Neural cell (in vitro differentiated cells): ENCODE results near the gene TBC1D8. TPM values are rescaled to one million over a fixed set of nuclear protein-coding genes. Genes with fewer than 3 reads are reported as not detected.

Experiments used
- H2AFZ ChIP-seq: fragments of 200-600, 300-800 bp; sonication (generic), shearing (Covaris generic); 2 replicates; pipeline ENCODE4 v1.6.0; 2014; ENCODE audit warnings: low read depth, mild to moderate bottlenecking, antibody characterized with exemption, low read length, moderate library complexity
- H3F3A ChIP-seq: fragments of 200-600 bp; shearing (Covaris generic); 2 replicates; pipeline ENCODE4 v1.6.1; 2016; ENCODE audit warnings: mild to moderate bottlenecking, moderate library complexity, mixed read lengths, antibody characterized with exemption, low read length; ENCODE audit not compliant: insufficient read depth, poor library complexity, severe bottlenecking
- H3K27ac ChIP-seq: fragments of 200-600, 300-800 bp; sonication (generic), shearing (Covaris generic); 2 replicates; pipeline ENCODE4 v1.5.1; 2014; ENCODE audit warnings: mild to moderate bottlenecking, low read length, moderate library complexity
- H3K27me3 ChIP-seq: fragments of 300-800, 200-600 bp; sonication (generic), shearing (Covaris generic); 2 replicates; pipeline ENCODE4 v1.6.0; 2014; ENCODE audit warnings: mild to moderate bottlenecking, low read depth, low read length, moderate library complexity; ENCODE audit not compliant: insufficient read depth
- H3K36me3 ChIP-seq: fragments of 300-800, 200-600 bp; sonication (generic), shearing (Covaris generic); 2 replicates; pipeline ENCODE4 v1.5.1; 2014; ENCODE audit warnings: mild to moderate bottlenecking, antibody characterized with exemption, low read length, moderate library complexity; ENCODE audit not compliant: insufficient read depth
- H3K4me2 ChIP-seq: fragments of 300-800, 200-600 bp; sonication (generic), shearing (Covaris generic); 2 replicates; pipeline ENCODE4 v1.6.0; 2014; ENCODE audit warnings: mild to moderate bottlenecking, low read length
- H3K4me3 ChIP-seq: fragments of 300-800, 200-600 bp; sonication (generic), shearing (Covaris generic); 2 replicates; pipeline ENCODE4 v1.5.1; 2014; ENCODE audit warnings: mild to moderate bottlenecking, low read length, moderate library complexity
- H3K79me2 ChIP-seq: fragments of 200-600 bp; shearing (Covaris generic); replicated peaks from 2 replicates; pipeline ENCODE4 v1.6.0; 2014; ENCODE audit warnings: mild to moderate bottlenecking, low read length, moderate library complexity; ENCODE audit not compliant: insufficient read depth
- H3K9ac ChIP-seq: fragments of 300-800, 200-600 bp; sonication (generic), shearing (Covaris generic); 2 replicates; pipeline ENCODE4 v1.6.1; 2016; ENCODE audit warnings: mild to moderate bottlenecking, low read length, mixed read lengths
- H3K9me2 ChIP-seq: fragments of 200-600 bp; shearing (Covaris generic); 2 replicates; pipeline ENCODE4 v1.6.1; 2016; ENCODE audit warnings: mild to moderate bottlenecking, low read length, mixed read lengths; ENCODE audit not compliant: insufficient read depth
- H3K9me3 ChIP-seq: fragments of 200-600, 300-800 bp; sonication (generic), shearing (Covaris generic); 2 replicates; pipeline ENCODE4 v1.6.1; 2016; ENCODE audit warnings: mild to moderate bottlenecking, mixed run types, low read length, moderate library complexity, mixed read lengths
- H4K20me1 ChIP-seq: fragments of 200-600 bp; shearing (Covaris generic); 2 replicates; pipeline ENCODE4 v1.6.1; 2016; ENCODE audit warnings: mild to moderate bottlenecking, mixed run types; ENCODE audit not compliant: insufficient read depth
- CTCF ChIP-seq: fragments of 450-650 bp; IDR thresholded peaks from 2 replicates; pipeline ENCODE4 v1.5.1; 2014; ENCODE audit warnings: antibody characterized with exemption, mild to moderate bottlenecking, moderate library complexity; ENCODE audit not compliant: poor library complexity, severe bottlenecking
- EP300 ChIP-seq: fragments of 450-650 bp; conservative IDR thresholded peaks from 2 replicates; pipeline ENCODE4 v1.6.1; 2014; ENCODE audit warnings: antibody characterized with exemption, mild to moderate bottlenecking, moderate library complexity; ENCODE audit not compliant: poor library complexity, severe bottlenecking
- EZH2 ChIP-seq: fragments of 200-600, 300-800 bp; shearing (Covaris generic), sonication (generic); IDR thresholded peaks from 2 replicates; pipeline ENCODE4 v1.6.1; 2014; ENCODE audit warnings: antibody characterized with exemption, low read length, borderline replicate concordance, mild to moderate bottlenecking; ENCODE audit not compliant: insufficient read depth, poor library complexity, severe bottlenecking
- MXI1 ChIP-seq: fragments of 450-650 bp; conservative IDR thresholded peaks from 2 replicates; pipeline ENCODE4 v1.6.1; 2014; ENCODE audit warnings: antibody characterized with exemption, mild to moderate bottlenecking; ENCODE audit not compliant: poor library complexity, severe bottlenecking
- POLR2AphosphoS5 ChIP-seq: IDR thresholded peaks from 2 replicates; pipeline ENCODE4 v1.6.1; 2012
- RAD21 ChIP-seq: fragments of 450-650 bp; conservative IDR thresholded peaks from 2 replicates; pipeline ENCODE4 v1.6.1; 2014; ENCODE audit warnings: antibody characterized with exemption, mild to moderate bottlenecking, moderate library complexity
- REST ChIP-seq: IDR thresholded peaks from 2 replicates; pipeline ENCODE4 v1.6.1; 2012; ENCODE audit warnings: borderline replicate concordance
- SMC3 ChIP-seq: fragments of 450-650 bp; conservative IDR thresholded peaks from 2 replicates; pipeline ENCODE4 v1.6.1; 2014; ENCODE audit warnings: antibody characterized with exemption, mild to moderate bottlenecking, moderate library complexity; ENCODE audit not compliant: poor library complexity
- TAF1 ChIP-seq: IDR thresholded peaks from 2 replicates; pipeline ENCODE4 v1.6.1; 2012; ENCODE audit warnings: low read depth
- polyA plus RNA-seq: library from polyadenylated mRNA; depleted of rRNA; stranded (reverse); fragments of >200 nt; gene quantifications from 2 replicates; pipeline ENCODE4 v1.2.3, GENCODE V29; 2014

The TBC1D8 gene
- polyA plus RNA-seq, 1 donor from 2014 or later = 5.3 TPM

GRCh38 chr2:100990650-100991403 is 160.4 kb downstream of the TBC1D8 start:
- Histone ChIP-seq H3K27me3 (no peaks in the 10 kb centered on the region), H3F3A (no peaks in the 10 kb centered on the region), H3K9me2 (no peaks in the 10 kb centered on the region), H4K20me1 (no peaks in the 10 kb centered on the region), H3K9ac (no peak overlapping the region), H3K4me3 (no peak overlapping the region), H3K79me2 (no peaks in the 10 kb centered on the region), H3K9me3 (no peaks in the 10 kb centered on the region), H3K27ac (no peak overlapping the region), H2AFZ (no peak overlapping the region), H3K4me2 (no peak overlapping the region), H3K36me3 (no peaks in the 10 kb centered on the region)
- TF ChIP-seq EZH2 = no peak

- Histone ChIP-seq H3K36me3 (no peaks in the 10 kb centered on the region), H3K9me3 (no peaks in the 10 kb centered on the region), H3K4me2 (no peak overlapping the region), H2AFZ (no peak overlapping the region), H3K4me3 (no peak overlapping the region), H3K27me3 (no peaks in the 10 kb centered on the region), H4K20me1 (no peaks in the 10 kb centered on the region), H3K9me2 (no peaks in the 10 kb centered on the region), H3K27ac (no peak overlapping the region), H3K9ac (no peak overlapping the region), H3K79me2 (no peaks in the 10 kb centered on the region), H3F3A (no peaks in the 10 kb centered on the region)
- TF ChIP-seq RAD21 (no peak), EP300 (no peak), POLR2AphosphoS5 (no peak), EZH2 (no peak), MXI1 (no peak), REST (no peak), SMC3 (no peak), CTCF (no peak), TAF1 (no peak)
These were observed 161.0 kb downstream of the TBC1D8 start for GRCh38 chr2:100990166-100990565.

- H3K4me2 ChIP-seq = no peak overlapping the region
- H3K27ac ChIP-seq = no peak overlapping the region
- H3K79me2 ChIP-seq = no peaks in the 10 kb centered on the region
- TF ChIP-seq EZH2 (no peak), POLR2AphosphoS5 (no peak), RAD21 (no peak), TAF1 (no peak), EP300 (no peak), REST (no peak), CTCF (no peak), MXI1 (no peak), SMC3 (no peak)
- no peak overlapping the region for H2AFZ ChIP-seq
- H3K36me3 ChIP-seq = no peaks in the 10 kb centered on the region
- no peaks in the 10 kb centered on the region for H4K20me1 ChIP-seq
- no peak overlapping the region for H3K9ac ChIP-seq
- H3K9me2 ChIP-seq = no peaks in the 10 kb centered on the region
- H3K4me3 ChIP-seq = no peak overlapping the region
- no peaks in the 10 kb centered on the region for H3K27me3 ChIP-seq
- H3K9me3 ChIP-seq = no peaks in the 10 kb centered on the region
- no peaks in the 10 kb centered on the region for H3F3A ChIP-seq
These were observed 161.5 kb downstream of the TBC1D8 start for GRCh38 chr2:100989666-100990065.
